Ishikawa (cell line): Measurements from ENCODE around the gene PLA2G4F.

ENCODE experiments used
- CEBPB ChIP-seq: IDR thresholded peaks from 2 replicates; pipeline ENCODE4 v1.6.1; 2012
- CREB1 ChIP-seq: IDR thresholded peaks from 2 replicates; pipeline ENCODE4 v1.6.1; 2012; ENCODE audit warnings: low read depth
- EGR1 ChIP-seq: IDR thresholded peaks from 2 replicates; pipeline ENCODE4 v1.6.1; 2012
- EP300 ChIP-seq: IDR thresholded peaks from 2 replicates; pipeline ENCODE4 v1.6.1; 2012; ENCODE audit warnings: borderline replicate concordance
- FOXM1 ChIP-seq: IDR thresholded peaks from 2 replicates; pipeline ENCODE4 v1.6.1; 2012; ENCODE audit warnings: low read depth, borderline replicate concordance
- MAX ChIP-seq: IDR thresholded peaks from 2 replicates; pipeline ENCODE4 v1.6.1; 2012
- NFIC ChIP-seq: IDR thresholded peaks from 2 replicates; pipeline ENCODE4 v1.6.1; 2012
- RAD21 ChIP-seq: IDR thresholded peaks from 2 replicates; pipeline ENCODE4 v1.6.1; 2012; ENCODE audit warnings: low read depth
- REST ChIP-seq: IDR thresholded peaks from 2 replicates; pipeline ENCODE4 v1.6.1; 2012; ENCODE audit warnings: low read depth, mild to moderate bottlenecking
- TAF1 ChIP-seq: IDR thresholded peaks from 2 replicates; pipeline ENCODE4 v1.6.1; 2012; ENCODE audit warnings: low read depth, mild to moderate bottlenecking
- TCF12 ChIP-seq: IDR thresholded peaks from 2 replicates; pipeline ENCODE4 v1.6.1; 2012; ENCODE audit warnings: low read depth
- TEAD4 ChIP-seq: IDR thresholded peaks from 2 replicates; pipeline ENCODE4 v1.6.1; 2012
- USF1 ChIP-seq: IDR thresholded peaks from 2 replicates; pipeline ENCODE4 v1.6.1; 2012
- YY1 ChIP-seq: IDR thresholded peaks from 2 replicates; pipeline ENCODE4 v1.6.1; 2012; ENCODE audit warnings: low read depth

Gene PLA2G4F

GRCh38 chr15:42145546-42146455, 10.6 kb downstream of the PLA2G4F start:
- TF ChIP-seq FOXM1: no peak
- no peak for TF ChIP-seq RAD21
- TF ChIP-seq NFIC: no peak
- no peak for TF ChIP-seq USF1
- TF ChIP-seq TAF1: no peak
- TF ChIP-seq TCF12: no peak
- no peak for TF ChIP-seq CREB1
- no peak for TF ChIP-seq REST
- TF ChIP-seq YY1: no peak
- TF ChIP-seq EGR1: no peak
- no peak for TF ChIP-seq TEAD4

- TF ChIP-seq EGR1 (no peak), MAX (no peak), CREB1 (no peak), USF1 (no peak), TCF12 (no peak), REST (no peak)
Measured at GRCh38 chr15:42144841-42145375, 11.5 kb downstream of the PLA2G4F start.

- TF ChIP-seq CREB1 (no peak), REST (no peak)
Measured at GRCh38 chr15:42143866-42144625, 12.4 kb downstream of the PLA2G4F start.

- no peak for TF ChIP-seq FOXM1
- no peak for TF ChIP-seq YY1
- TF ChIP-seq EP300: no peak
- TF ChIP-seq TEAD4: no peak
- TF ChIP-seq CEBPB: no peak
Measured at GRCh38 chr15:42143356-42143755, 13.1 kb downstream of the PLA2G4F start.
